Stimulated activated CD8-positive, alpha-beta memory T cell treated with anti-CD3 and anti-CD28 coated beads, Interleukin-15, amount 100 ng/mL, for 4 hours (primary cell): ENCODE measurements around the gene TIMM17B.
A peak's percentile ranks its signal among the peaks of the same experiment; 100 is the strongest.
"Not testable (repeated sequence)": the region's sequence is repeated elsewhere in the genome, so short reads cannot be mapped to it uniquely, and the experiment has no call there.

Source experiments
- DNase-seq, 2 donors: peaks; one replicate each; pipeline ENCODE4 v3.0.0-alpha.2; 2020; ENCODE audit warnings: low read depth in 2 of 2

The TIMM17B gene

GRCh38 chrX:48894891-48895290 lies 2.7 kb downstream of the TIMM17B start:
- no peak for DNase-seq

- no peak for DNase-seq
Observed at GRCh38 chrX:48893556-48894348, 3.8 kb downstream of the TIMM17B start.

- DNase-seq = no peak
Observed at GRCh38 chrX:48892896-48893295, 4.7 kb downstream of the TIMM17B start.

- peak; percentile 44 to 48 for DNase-seq
Observed at GRCh38 chrX:48891402-48892288, 5.9 kb downstream of the TIMM17B start.

- no peak for DNase-seq
Observed at GRCh38 chrX:48890934-48891401, 6.6 kb downstream of the TIMM17B start.

GRCh38 chrX:48890296-48890925 lies 7.2 kb downstream of the TIMM17B start:
- no peak for DNase-seq

GRCh38 chrX:48886586-48886985 lies 11.0 kb downstream of the TIMM17B start:
- DNase-seq = not testable (repeated sequence)

GRCh38 chrX:48883729-48884128 lies 13.8 kb downstream of the TIMM17B start:
- DNase-seq = no peak

GRCh38 chrX:48876944-48877343 lies 20.6 kb downstream of the TIMM17B start:
- DNase-seq = not testable (repeated sequence)

GRCh38 chrX:48872017-48872416 lies 25.6 kb downstream of the TIMM17B start:
- DNase-seq = not testable (repeated sequence)

- DNase-seq = no peak
Observed at GRCh38 chrX:48864210-48864609, 33.4 kb downstream of the TIMM17B start.

- no peak for DNase-seq
Observed at GRCh38 chrX:48854898-48855297, 42.7 kb downstream of the TIMM17B start.

GRCh38 chrX:48854121-48854804 lies 43.3 kb downstream of the TIMM17B start:
- not testable (repeated sequence) for DNase-seq

- DNase-seq = not testable (repeated sequence)
Observed at GRCh38 chrX:48853494-48853893, 44.1 kb downstream of the TIMM17B start.

- no peak for DNase-seq
Observed at GRCh38 chrX:48852857-48853256, 44.7 kb downstream of the TIMM17B start.

- DNase-seq = no peak
Observed at GRCh38 chrX:48848847-48849246, 48.7 kb downstream of the TIMM17B start.
